Umbilical cord (tissue), 1 donor: ENCODE results near the gene OSM. TPM values are rescaled to one million over a fixed set of nuclear protein-coding genes. Genes with fewer than 3 reads are reported as not detected.

Source experiments
- total RNA-seq: library from RNA; depleted of rRNA; stranded (reverse); fragments of >200 nt; gene quantifications from one replicate; pipeline ENCODE4 v1.2.3, GENCODE V29; 2014; ENCODE audit warnings: low replicate concordance; ENCODE audit not compliant: insufficient read depth

Gene OSM
- total RNA-seq, 1 donor from 2014 or later = 4.8 TPM

Other genes starting within 250 kb of the OSM start
- gene HORMAD2, start 186.4 kb downstream of the OSM start, total RNA-seq = 1.2 TPM
- 1.7 TPM for gene LIF, start 20.1 kb downstream of the OSM start, total RNA-seq
- gene CASTOR1, start 22.7 kb upstream of the OSM start, total RNA-seq = 9.1 TPM
- 40.0 TPM for gene TBC1D10A, start 60.1 kb upstream of the OSM start, total RNA-seq
- 27.7 TPM for gene SF3A1, start 90.0 kb upstream of the OSM start, total RNA-seq
- gene CCDC157, start 90.2 kb upstream of the OSM start, total RNA-seq = 1.7 TPM
- 30.1 TPM for gene RNF215, start 120.6 kb upstream of the OSM start, total RNA-seq
- gene SEC14L2, start 130.2 kb upstream of the OSM start, total RNA-seq = 0.48 TPM
- 7.9 TPM for gene MTFP1, start 158.9 kb upstream of the OSM start, total RNA-seq
- gene SEC14L3, start 205.2 kb upstream of the OSM start, total RNA-seq = 2.9 TPM
- gene SEC14L4, start 238.8 kb upstream of the OSM start, total RNA-seq = not detected